GM21381 (cell line): ENCODE data around the gene SVIL.
"Not testable (repeated sequence)": the region's sequence is repeated elsewhere in the genome, so short reads cannot be mapped to it uniquely, and the experiment has no call there.

Experiments
- ATAC-seq: cut with Tn5 transposase; IDR thresholded peaks from one replicate; pipeline ENCODE4 v1.9.1; 2021; ENCODE audit warnings: mild to moderate bottlenecking, moderate library complexity; ENCODE audit not compliant: unreplicated experiment

SVIL gene

GRCh38 chr10:29606693-29607092, 28.1 kb downstream of the SVIL start:
- not testable (repeated sequence) for ATAC-seq

GRCh38 chr10:29604291-29604825, 30.4 kb downstream of the SVIL start:
- ATAC-seq: no peak

- ATAC-seq: no peak
Observed at GRCh38 chr10:29603223-29603896, 31.4 kb downstream of the SVIL start.

- ATAC-seq: no peak
Observed at GRCh38 chr10:29600821-29601220, 34.0 kb downstream of the SVIL start.

GRCh38 chr10:29600067-29600466, 34.7 kb downstream of the SVIL start:
- ATAC-seq: no peak

- ATAC-seq: no peak
Observed at GRCh38 chr10:29598851-29599311, 35.9 kb downstream of the SVIL start.

- no peak for ATAC-seq
Observed at GRCh38 chr10:29596826-29597225, 37.9 kb downstream of the SVIL start.

- ATAC-seq: no peak
Observed at GRCh38 chr10:29596356-29596755, 38.4 kb downstream of the SVIL start.

- no peak for ATAC-seq
Observed at GRCh38 chr10:29595636-29596225, 39.0 kb downstream of the SVIL start.

GRCh38 chr10:29595146-29595545, 39.6 kb downstream of the SVIL start:
- ATAC-seq: no peak

- no peak for ATAC-seq
Observed at GRCh38 chr10:29591651-29591968, 43.2 kb downstream of the SVIL start.

- ATAC-seq: no peak
Observed at GRCh38 chr10:29590915-29591650, 43.7 kb downstream of the SVIL start.

- no peak for ATAC-seq
Observed at GRCh38 chr10:29588629-29589421, 45.9 kb downstream of the SVIL start.

GRCh38 chr10:29587750-29588628, 46.8 kb downstream of the SVIL start:
- ATAC-seq: not testable (repeated sequence)

- not testable (repeated sequence) for ATAC-seq
Observed at GRCh38 chr10:29587102-29587749, 47.5 kb downstream of the SVIL start.

- ATAC-seq: no peak
Observed at GRCh38 chr10:29586509-29586908, 48.3 kb downstream of the SVIL start.

- ATAC-seq: no peak
Observed at GRCh38 chr10:29585488-29585976, 49.2 kb downstream of the SVIL start.

- ATAC-seq: no peak
Observed at GRCh38 chr10:29584436-29584835, 50.3 kb downstream of the SVIL start.

GRCh38 chr10:29583674-29584073, 51.1 kb downstream of the SVIL start:
- ATAC-seq: no peak
